Gastrocnemius medialis (tissue), 4 donors: ENCODE measurements around the gene TMEM126B.

Experiments
- POLR2A ChIP-seq, 2 donors: fragments of 450-650 bp; IDR thresholded peaks; one replicate each; pipeline ENCODE4 v1.6.1; 2017; ENCODE audit warnings: antibody characterized with exemption in 2 of 2, mild to moderate bottlenecking in 2 of 2, moderate library complexity in 2 of 2
- TF ChIP-seq, protein P1 (sequence below), 5 experiments: fragments of 450-650 bp in 3 of 5; fragments of 200-600 bp in 2 of 5; sonication (generic) in 2 of 5; IDR thresholded peaks in 4 of 5; conservative IDR thresholded peaks in 1 of 5; 1 replicate in 4 of 5; 2 replicates in 1 of 5; pipeline ENCODE4 v1.5.1; 2016 to 2019; ENCODE audit warnings: antibody characterized with exemption in 5 of 5, mild to moderate bottlenecking in 3 of 5, moderate library complexity in 3 of 5

DNA sequence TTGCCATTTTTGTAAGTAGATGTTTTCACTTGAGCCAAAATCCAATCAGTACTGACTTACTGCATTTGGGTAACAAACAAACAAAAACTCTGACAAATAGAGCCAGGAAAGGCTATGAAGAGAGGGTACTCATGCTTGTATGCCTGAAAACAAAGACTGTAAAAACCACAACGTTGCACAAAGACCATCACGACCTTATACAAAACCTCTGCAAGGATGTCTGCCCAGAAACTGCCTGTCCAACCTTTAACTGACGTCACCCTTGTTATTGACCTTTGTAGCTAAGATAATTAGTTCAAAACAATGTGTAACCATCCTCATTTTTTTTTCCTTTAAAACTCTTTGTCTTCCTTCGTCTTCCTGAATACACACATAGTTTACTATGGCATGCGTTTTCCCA, 37.3 kb downstream of the TMEM126B start:
- TF ChIP-seq, protein P1, sequence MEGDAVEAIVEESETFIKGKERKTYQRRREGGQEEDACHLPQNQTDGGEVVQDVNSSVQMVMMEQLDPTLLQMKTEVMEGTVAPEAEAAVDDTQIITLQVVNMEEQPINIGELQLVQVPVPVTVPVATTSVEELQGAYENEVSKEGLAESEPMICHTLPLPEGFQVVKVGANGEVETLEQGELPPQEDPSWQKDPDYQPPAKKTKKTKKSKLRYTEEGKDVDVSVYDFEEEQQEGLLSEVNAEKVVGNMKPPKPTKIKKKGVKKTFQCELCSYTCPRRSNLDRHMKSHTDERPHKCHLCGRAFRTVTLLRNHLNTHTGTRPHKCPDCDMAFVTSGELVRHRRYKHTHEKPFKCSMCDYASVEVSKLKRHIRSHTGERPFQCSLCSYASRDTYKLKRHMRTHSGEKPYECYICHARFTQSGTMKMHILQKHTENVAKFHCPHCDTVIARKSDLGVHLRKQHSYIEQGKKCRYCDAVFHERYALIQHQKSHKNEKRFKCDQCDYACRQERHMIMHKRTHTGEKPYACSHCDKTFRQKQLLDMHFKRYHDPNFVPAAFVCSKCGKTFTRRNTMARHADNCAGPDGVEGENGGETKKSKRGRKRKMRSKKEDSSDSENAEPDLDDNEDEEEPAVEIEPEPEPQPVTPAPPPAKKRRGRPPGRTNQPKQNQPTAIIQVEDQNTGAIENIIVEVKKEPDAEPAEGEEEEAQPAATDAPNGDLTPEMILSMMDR (IDR thresholded peaks at IDR 0.05 in 4 of 5, conservative IDR thresholded peaks at IDR 0.05 in 1 of 5), result no peak
- no peak for TF ChIP-seq POLR2A (IDR thresholded peaks at IDR 0.05)
